HCT116 (cell line): ENCODE data around the gene SIN3A.

Source experiments
- ATF3 ChIP-seq: IDR thresholded peaks from 2 replicates; pipeline ENCODE4 v1.6.1; 2012
- CTCF ChIP-seq, 3 experiments: fragments of 200-600 bp in 1 of 3; sonication (generic) in 1 of 3; IDR thresholded peaks in 2 of 3; conservative IDR thresholded peaks in 1 of 3; 2 replicates each; pipeline ENCODE4 v1.5.1; 2012 to 2017; ENCODE audit warnings: low read depth in 2 of 3, low read length in 2 of 3, antibody characterized with exemption in 1 of 3, borderline replicate concordance in 1 of 3, control low read depth in 1 of 3, mild to moderate bottlenecking in 1 of 3, mixed read lengths in 1 of 3, mixed run types in 1 of 3, moderate library complexity in 1 of 3; ENCODE audit not compliant: insufficient read depth in 1 of 3
- EZH2 ChIP-seq: fragments of 200-600 bp; sonication (generic); IDR thresholded peaks from 2 replicates; pipeline ENCODE4 v1.6.1; 2017; ENCODE audit warnings: antibody characterized with exemption, mixed run types
- MAX ChIP-seq: IDR thresholded peaks from 2 replicates; pipeline ENCODE4 v1.6.1; 2012
- POLR2A ChIP-seq: IDR thresholded peaks from 2 replicates; pipeline ENCODE4 v1.7.0; 2011; ENCODE audit warnings: borderline replicate concordance; ENCODE audit not compliant: insufficient read depth, insufficient read length; ENCODE audit errors: extremely low read depth
- POLR2AphosphoS5 ChIP-seq: IDR thresholded peaks from 2 replicates; pipeline ENCODE4 v1.6.1; 2011; ENCODE audit warnings: mild to moderate bottlenecking, low read depth, low read length, moderate library complexity
- RAD21 ChIP-seq: IDR thresholded peaks from 2 replicates; pipeline ENCODE4 v1.6.1; 2012; ENCODE audit warnings: low read depth, mild to moderate bottlenecking
- REST ChIP-seq: IDR thresholded peaks from 2 replicates; pipeline ENCODE4 v1.6.1; 2012; ENCODE audit warnings: low read depth
- SIN3A ChIP-seq: IDR thresholded peaks from 2 replicates; pipeline ENCODE4 v1.6.1; 2012; ENCODE audit warnings: low read depth
- SRF ChIP-seq: IDR thresholded peaks from 2 replicates; pipeline ENCODE4 v1.6.1; 2012; ENCODE audit warnings: low read depth
- ZFX ChIP-seq: fragments of 450-650 bp; IDR thresholded peaks from 2 replicates; pipeline ENCODE4 v1.6.1; 2017
- ZNF274 ChIP-seq: fragments of 200-500 bp; sonication (Bioruptor generic); IDR thresholded peaks from 2 replicates; pipeline ENCODE4 v1.6.1; 2014; ENCODE audit warnings: mild to moderate bottlenecking, low read depth, low read length, inconsistent platforms
- TF ChIP-seq, protein P1 (sequence below): IDR thresholded peaks from 2 replicates; pipeline ENCODE4 v1.6.1; 2011; ENCODE audit warnings: mild to moderate bottlenecking, low read length, moderate library complexity; ENCODE audit not compliant: insufficient replicate concordance; ENCODE audit errors: extremely low read depth

GRCh38 chr15:75483106-75483505 lies 31.6 kb upstream of the SIN3A start:
- no peak for TF ChIP-seq CTCF (IDR thresholded peaks at IDR 0.05 in 2 of 3, conservative IDR thresholded peaks at IDR 0.05 in 1 of 3; ENCODE audit: borderline replicate concordance in 1 of 3, insufficient read depth in 1 of 3, low read depth in 2 of 3, low read length in 2 of 3)
- TF ChIP-seq EZH2 = no peak
- TF ChIP-seq POLR2A = no peak
- TF ChIP-seq ZNF274 = no peak
- TF ChIP-seq POLR2AphosphoS5 = no peak
- no peak for TF ChIP-seq ZFX
- TF ChIP-seq, protein P1, sequence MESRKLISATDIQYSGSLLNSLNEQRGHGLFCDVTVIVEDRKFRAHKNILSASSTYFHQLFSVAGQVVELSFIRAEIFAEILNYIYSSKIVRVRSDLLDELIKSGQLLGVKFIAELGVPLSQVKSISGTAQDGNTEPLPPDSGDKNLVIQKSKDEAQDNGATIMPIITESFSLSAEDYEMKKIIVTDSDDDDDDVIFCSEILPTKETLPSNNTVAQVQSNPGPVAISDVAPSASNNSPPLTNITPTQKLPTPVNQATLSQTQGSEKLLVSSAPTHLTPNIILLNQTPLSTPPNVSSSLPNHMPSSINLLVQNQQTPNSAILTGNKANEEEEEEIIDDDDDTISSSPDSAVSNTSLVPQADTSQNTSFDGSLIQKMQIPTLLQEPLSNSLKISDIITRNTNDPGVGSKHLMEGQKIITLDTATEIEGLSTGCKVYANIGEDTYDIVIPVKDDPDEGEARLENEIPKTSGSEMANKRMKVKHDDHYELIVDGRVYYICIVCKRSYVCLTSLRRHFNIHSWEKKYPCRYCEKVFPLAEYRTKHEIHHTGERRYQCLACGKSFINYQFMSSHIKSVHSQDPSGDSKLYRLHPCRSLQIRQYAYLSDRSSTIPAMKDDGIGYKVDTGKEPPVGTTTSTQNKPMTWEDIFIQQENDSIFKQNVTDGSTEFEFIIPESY = no peak
- no peak for TF ChIP-seq SRF
- TF ChIP-seq RAD21 = no peak
- no peak for TF ChIP-seq SIN3A
- no peak for TF ChIP-seq MAX
- no peak for TF ChIP-seq ATF3
- no peak for TF ChIP-seq REST
